ENCODE data around the gene PGAM2.
A peak's percentile ranks its signal among the peaks of the same experiment; 100 is the strongest.

PGAM2 gene

DNA sequence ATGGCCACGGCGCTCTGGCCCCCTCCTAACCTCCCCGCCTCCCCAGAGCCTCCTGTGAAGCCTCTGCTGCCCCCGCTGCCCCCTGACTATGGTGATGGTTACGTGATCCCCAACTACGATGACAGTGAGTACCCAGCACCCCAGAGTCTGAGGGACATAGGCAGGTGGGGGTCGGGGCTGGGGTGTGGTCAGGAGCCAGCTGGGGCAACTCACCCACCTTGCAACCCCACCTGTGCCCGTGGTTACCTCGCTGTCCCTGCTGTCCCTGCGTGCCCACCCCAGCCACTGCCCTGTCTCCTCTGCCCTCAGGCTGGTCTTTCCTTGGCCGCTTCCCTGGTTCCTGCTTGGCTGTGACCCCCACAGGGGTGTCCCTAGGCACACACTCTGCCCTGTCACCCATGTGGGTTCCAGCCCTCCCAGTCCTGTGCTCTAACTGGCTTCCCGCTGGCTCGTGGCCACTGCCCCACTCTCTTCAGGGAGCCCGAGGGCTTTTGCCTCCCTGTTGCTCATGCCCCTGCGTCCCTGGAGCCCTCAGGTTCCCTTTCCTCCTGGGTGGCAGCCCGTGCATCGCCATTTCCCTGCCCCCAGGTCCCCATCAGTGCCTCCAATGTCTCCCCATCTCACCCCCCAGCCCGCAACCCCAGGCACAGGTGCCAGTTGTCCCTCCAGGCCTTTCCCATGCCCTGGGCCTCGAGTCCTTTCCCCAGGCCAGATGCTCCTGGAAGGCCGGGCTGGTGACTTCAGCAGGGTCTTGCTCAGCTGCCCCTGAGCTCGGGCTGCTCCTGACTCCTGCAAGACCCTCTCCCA lies 42.8 kb upstream of the PGAM2 start:
- H3K79me2 ChIP-seq (ENCODE audit: insufficient read depth, low read length) = peaks cover 50% of the 10 kb centered on the region
- no peak overlapping the region for H2AFZ ChIP-seq (ENCODE audit: low read length)
- peaks cover 26% of the 10 kb centered on the region for H3K4me1 ChIP-seq (ENCODE audit: insufficient read depth, low read length, poor library complexity, severe bottlenecking)
- no peaks in the 10 kb centered on the region for H3K9me2 ChIP-seq (replicated peaks; ENCODE audit: low read depth, low read length)
- peaks cover 29% of the 10 kb centered on the region; the same call in 1 of the 2 replicates for H3K36me3 ChIP-seq (ENCODE audit: insufficient read depth, low read length)
- no peaks in the 10 kb centered on the region for H3K27me3 ChIP-seq (ENCODE audit: insufficient read depth, low read length, poor library complexity, severe bottlenecking)
- H3K9me3 ChIP-seq (ENCODE audit: insufficient read depth, low read depth, low read length) = no peaks in the 10 kb centered on the region
- peak overlapping the region; percentile 91 for H3K4me2 ChIP-seq (ENCODE audit: low read depth, low read length, poor library complexity, severe bottlenecking)
- H3K4me3 ChIP-seq (ENCODE audit: low read length, poor library complexity, severe bottlenecking) = no peak overlapping the region
- no peak overlapping the region for H3K9ac ChIP-seq (ENCODE audit: low read depth, low read length, poor library complexity, severe bottlenecking)
- TF ChIP-seq EZH2phosphoT487 (IDR thresholded peaks at IDR 0.05; ENCODE audit: borderline replicate concordance) = no peak
- TF ChIP-seq, protein P1, sequence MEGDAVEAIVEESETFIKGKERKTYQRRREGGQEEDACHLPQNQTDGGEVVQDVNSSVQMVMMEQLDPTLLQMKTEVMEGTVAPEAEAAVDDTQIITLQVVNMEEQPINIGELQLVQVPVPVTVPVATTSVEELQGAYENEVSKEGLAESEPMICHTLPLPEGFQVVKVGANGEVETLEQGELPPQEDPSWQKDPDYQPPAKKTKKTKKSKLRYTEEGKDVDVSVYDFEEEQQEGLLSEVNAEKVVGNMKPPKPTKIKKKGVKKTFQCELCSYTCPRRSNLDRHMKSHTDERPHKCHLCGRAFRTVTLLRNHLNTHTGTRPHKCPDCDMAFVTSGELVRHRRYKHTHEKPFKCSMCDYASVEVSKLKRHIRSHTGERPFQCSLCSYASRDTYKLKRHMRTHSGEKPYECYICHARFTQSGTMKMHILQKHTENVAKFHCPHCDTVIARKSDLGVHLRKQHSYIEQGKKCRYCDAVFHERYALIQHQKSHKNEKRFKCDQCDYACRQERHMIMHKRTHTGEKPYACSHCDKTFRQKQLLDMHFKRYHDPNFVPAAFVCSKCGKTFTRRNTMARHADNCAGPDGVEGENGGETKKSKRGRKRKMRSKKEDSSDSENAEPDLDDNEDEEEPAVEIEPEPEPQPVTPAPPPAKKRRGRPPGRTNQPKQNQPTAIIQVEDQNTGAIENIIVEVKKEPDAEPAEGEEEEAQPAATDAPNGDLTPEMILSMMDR (conservative IDR thresholded peaks at IDR 0.05; ENCODE audit: low read length) = no peak
- peaks cover 34% of the 10 kb centered on the region for H4K20me1 ChIP-seq (ENCODE audit: insufficient read depth, low read length, poor library complexity, severe bottlenecking)
- H3F3A ChIP-seq (ENCODE audit: low read depth) = no peaks in the 10 kb centered on the region

DNA sequence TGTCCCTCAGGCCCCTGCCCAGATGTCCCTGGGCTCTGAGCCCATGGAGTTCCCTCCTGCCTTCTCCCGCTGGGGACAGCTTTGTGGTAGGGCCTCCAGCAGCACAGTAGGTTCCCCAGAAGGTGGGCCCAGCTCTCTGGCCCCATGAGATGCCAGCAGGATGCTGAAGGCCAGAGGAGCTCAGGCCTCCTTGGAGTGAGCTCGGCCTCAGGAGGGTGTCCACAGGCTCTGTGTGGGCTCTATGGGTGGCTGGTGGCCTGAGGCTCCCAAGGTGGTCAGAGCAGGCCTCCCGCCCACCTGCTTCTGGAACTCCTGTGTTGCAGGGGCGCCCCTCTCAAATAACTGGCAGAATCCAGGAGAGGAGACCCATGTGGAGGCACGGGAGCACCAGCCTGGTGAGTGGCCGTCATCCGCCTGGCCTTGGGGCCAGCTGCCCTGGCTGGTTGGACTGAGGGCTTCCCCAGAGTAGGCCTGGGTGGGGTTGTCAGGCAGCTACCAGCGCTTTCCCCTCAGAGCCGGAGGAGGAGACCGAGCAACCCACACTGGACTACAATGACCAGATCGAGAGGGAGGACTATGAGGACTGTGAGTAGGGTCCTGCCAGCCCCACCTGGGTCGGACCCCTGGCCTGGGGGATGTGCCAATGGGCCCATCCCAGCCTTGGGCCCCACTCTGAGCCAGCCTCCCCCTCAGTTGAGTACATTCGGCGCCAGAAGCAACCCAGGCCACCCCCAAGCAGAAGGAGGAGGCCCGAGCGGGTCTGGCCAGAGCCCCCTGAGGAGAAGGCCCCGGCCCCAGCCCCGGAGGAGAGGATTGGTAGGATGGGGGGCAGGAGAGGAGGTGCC lies 42.0 kb upstream of the PGAM2 start:
- H3K9me2 ChIP-seq (replicated peaks; ENCODE audit: low read depth, low read length) = no peaks in the 10 kb centered on the region
- H3K9ac ChIP-seq (ENCODE audit: low read depth, low read length, poor library complexity, severe bottlenecking) = peak overlapping the region; percentile 34
- H3K4me1 ChIP-seq (ENCODE audit: insufficient read depth, low read length, poor library complexity, severe bottlenecking) = peaks cover 31% of the 10 kb centered on the region
- no peak overlapping the region for H2AFZ ChIP-seq (ENCODE audit: low read length)
- no peaks in the 10 kb centered on the region for H3F3A ChIP-seq (ENCODE audit: low read depth)
- peaks cover 21% of the 10 kb centered on the region; the same call in 1 of the 2 replicates for H3K36me3 ChIP-seq (ENCODE audit: insufficient read depth, low read length)
- H3K27me3 ChIP-seq (ENCODE audit: insufficient read depth, low read length, poor library complexity, severe bottlenecking) = no peaks in the 10 kb centered on the region
- H3K4me3 ChIP-seq (ENCODE audit: low read length, poor library complexity, severe bottlenecking) = peak overlapping the region; percentile 94
- peaks cover 34% of the 10 kb centered on the region for H4K20me1 ChIP-seq (ENCODE audit: insufficient read depth, low read length, poor library complexity, severe bottlenecking)
- H3K4me2 ChIP-seq (ENCODE audit: low read depth, low read length, poor library complexity, severe bottlenecking) = peak overlapping the region; percentile 91
- peaks cover 50% of the 10 kb centered on the region for H3K79me2 ChIP-seq (ENCODE audit: insufficient read depth, low read length)
- TF ChIP-seq, protein P1 (conservative IDR thresholded peaks at IDR 0.05; ENCODE audit: low read length) = no peak
- TF ChIP-seq EZH2phosphoT487 (IDR thresholded peaks at IDR 0.05; ENCODE audit: borderline replicate concordance) = no peak
- no peaks in the 10 kb centered on the region for H3K9me3 ChIP-seq (ENCODE audit: insufficient read depth, low read depth, low read length)

DNA sequence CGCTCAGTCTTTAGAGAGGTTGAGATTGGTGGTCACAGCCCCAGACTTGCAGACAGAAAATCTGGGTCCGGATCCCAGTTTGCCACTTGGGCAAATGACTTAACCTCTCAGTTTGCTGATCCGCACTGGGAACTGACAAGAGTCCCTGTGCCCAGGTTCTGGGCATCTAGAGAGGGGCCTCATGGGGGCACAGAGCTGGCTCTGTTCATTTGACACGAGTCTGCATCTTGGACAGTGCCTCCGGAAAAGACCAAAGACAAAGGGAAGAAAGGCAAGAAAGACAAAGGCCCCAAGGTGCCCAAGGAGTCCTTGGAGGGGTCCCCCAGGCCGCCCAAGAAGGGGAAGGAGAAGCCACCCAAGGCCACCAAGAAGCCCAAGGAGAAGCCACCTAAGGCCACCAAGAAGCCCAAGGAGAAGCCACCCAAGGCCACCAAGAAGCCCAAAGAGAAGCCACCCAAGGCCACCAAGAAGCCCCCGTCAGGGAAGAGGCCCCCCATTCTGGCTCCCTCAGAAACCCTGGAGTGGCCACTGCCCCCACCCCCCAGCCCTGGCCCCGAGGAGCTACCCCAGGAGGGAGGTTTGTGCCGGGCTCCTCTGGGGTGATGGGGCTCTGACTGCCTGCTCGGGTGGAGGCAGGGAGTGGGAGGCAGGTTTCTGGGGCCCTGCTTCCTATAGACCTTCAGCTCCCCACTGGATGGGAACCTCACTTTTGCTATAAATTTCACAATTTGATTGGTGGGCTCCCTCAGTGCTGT lies 41.1 kb upstream of the PGAM2 start:
- Histone ChIP-seq H3K9me2 (replicated peaks; ENCODE audit: low read depth, low read length) (no peaks in the 10 kb centered on the region), H3F3A (ENCODE audit: low read depth) (no peaks in the 10 kb centered on the region), H3K4me2 (ENCODE audit: low read depth, low read length, poor library complexity, severe bottlenecking) (peak overlapping the region; percentile 91), H3K4me3 (ENCODE audit: low read length, poor library complexity, severe bottlenecking) (peak overlapping the region; percentile 94), H3K36me3 (ENCODE audit: insufficient read depth, low read length) (peaks cover 13% of the 10 kb centered on the region; the same call in 1 of the 2 replicates), H3K79me2 (ENCODE audit: insufficient read depth, low read length) (peaks cover 50% of the 10 kb centered on the region), H3K9me3 (ENCODE audit: insufficient read depth, low read depth, low read length) (no peaks in the 10 kb centered on the region), H3K9ac (ENCODE audit: low read depth, low read length, poor library complexity, severe bottlenecking) (peak overlapping the region; percentile 97), H2AFZ (ENCODE audit: low read length) (no peak overlapping the region), H3K4me1 (ENCODE audit: insufficient read depth, low read length, poor library complexity, severe bottlenecking) (peaks cover 37% of the 10 kb centered on the region), H3K27me3 (ENCODE audit: insufficient read depth, low read length, poor library complexity, severe bottlenecking) (no peaks in the 10 kb centered on the region), H4K20me1 (ENCODE audit: insufficient read depth, low read length, poor library complexity, severe bottlenecking) (peaks cover 34% of the 10 kb centered on the region)
- TF ChIP-seq, protein P1 (conservative IDR thresholded peaks at IDR 0.05; ENCODE audit: low read length) = no peak
- no peak for TF ChIP-seq EZH2phosphoT487 (IDR thresholded peaks at IDR 0.05; ENCODE audit: borderline replicate concordance)
